HG02884 (cell line): ENCODE measurements around the gene RAB6D.
"Not testable (repeated sequence)": the region's sequence is repeated elsewhere in the genome, so short reads cannot be mapped to it uniquely, and the experiment has no call there.

Experiments used
- ATAC-seq: cut with Tn5 transposase; IDR thresholded peaks from one replicate; pipeline ENCODE4 v1.9.1; 2021; ENCODE audit warnings: mild to moderate bottlenecking, moderate library complexity; ENCODE audit not compliant: unreplicated experiment

The RAB6D gene

GRCh38 chr2:131367352-131367751 is 3.4 kb upstream of the RAB6D start:
- no peak for ATAC-seq

- ATAC-seq: no peak
Observed at GRCh38 chr2:131366643-131367042, 2.7 kb upstream of the RAB6D start.

- no peak for ATAC-seq
Observed at GRCh38 chr2:131365452-131365851, 1.5 kb upstream of the RAB6D start.

GRCh38 chr2:131363213-131363612 is 755 bp downstream of the RAB6D start:
- not testable (repeated sequence) for ATAC-seq

- not testable (repeated sequence) for ATAC-seq
Observed at GRCh38 chr2:131361773-131362172, 2.2 kb downstream of the RAB6D start.

GRCh38 chr2:131353167-131353697 is 10.7 kb downstream of the RAB6D start:
- not testable (repeated sequence) for ATAC-seq

- ATAC-seq: no peak
Observed at GRCh38 chr2:131349021-131349420, 14.9 kb downstream of the RAB6D start.

- ATAC-seq: not testable (repeated sequence)
Observed at GRCh38 chr2:131347035-131347434, 16.9 kb downstream of the RAB6D start.

- not testable (repeated sequence) for ATAC-seq
Observed at GRCh38 chr2:131339307-131339706, 24.7 kb downstream of the RAB6D start.

- ATAC-seq: not testable (repeated sequence)
Observed at GRCh38 chr2:131335319-131335718, 28.6 kb downstream of the RAB6D start.

GRCh38 chr2:131332709-131333108 is 31.3 kb downstream of the RAB6D start:
- ATAC-seq: not testable (repeated sequence)

GRCh38 chr2:131331000-131331399 is 33.0 kb downstream of the RAB6D start:
- ATAC-seq: not testable (repeated sequence)

GRCh38 chr2:131322209-131322608 is 41.8 kb downstream of the RAB6D start:
- ATAC-seq: no peak

- not testable (repeated sequence) for ATAC-seq
Observed at GRCh38 chr2:131321344-131321743, 42.6 kb downstream of the RAB6D start.

- not testable (repeated sequence) for ATAC-seq
Observed at GRCh38 chr2:131311001-131311400, 53.0 kb downstream of the RAB6D start.
